ENCODE data around the gene GPHN. TPM values are rescaled to one million over a fixed set of nuclear protein-coding genes. Genes with fewer than 3 reads are reported as not detected.

The GPHN gene
- total and polyA plus RNA-seq, 10 of the 15 experiments (the other 5 are each of a cell fraction or from before 2014, with no cell fraction given): 22.3 to 48.8 (median 33.1) TPM

DNA sequence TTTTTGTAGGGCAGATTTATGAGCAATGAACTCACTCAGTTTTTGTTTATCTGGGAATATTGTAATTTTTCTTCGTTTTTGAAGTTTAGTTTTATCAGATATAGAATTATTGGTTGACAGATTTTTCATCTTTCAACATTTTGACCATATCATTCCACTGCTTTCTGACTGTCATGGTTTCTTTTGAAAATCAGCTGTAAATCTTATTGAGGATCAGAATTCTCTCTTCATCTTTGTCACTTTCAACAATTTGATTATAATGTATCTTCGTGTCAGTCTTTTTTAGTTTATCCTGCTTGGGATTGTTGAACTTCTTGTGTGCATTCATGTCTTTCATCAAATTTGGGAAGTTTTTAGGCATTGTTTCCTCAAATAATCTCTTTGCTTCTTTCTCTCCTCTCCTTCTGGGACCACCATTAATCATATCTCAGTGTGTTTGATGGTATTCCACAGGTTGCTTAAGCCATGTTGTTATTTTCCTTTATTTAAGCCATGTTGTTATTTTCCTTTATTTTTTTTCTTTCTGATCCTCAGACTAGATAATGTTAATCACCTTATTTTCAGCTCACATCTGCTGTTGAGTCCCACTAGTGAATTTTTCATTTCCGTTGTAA is 451.6 kb downstream of the GPHN start:
- Histone ChIP-seq H3K9me3 (replicated peaks; ENCODE audit: control insufficient read depth, insufficient read depth, low read length) (peaks cover 6% of the 10 kb centered on the region), H2AFZ (ENCODE audit: control insufficient read depth, low read depth, low read length) (no peak overlapping the region), H3K27me3 (replicated peaks in 1 of 2; ENCODE audit: control insufficient read depth in 2 of 2, insufficient read depth in 2 of 2, low read length in 1 of 2) (no peaks in the 10 kb centered on the region), H3K36me3 (ENCODE audit: control insufficient read depth in 2 of 2, insufficient read depth in 2 of 2, low read length in 1 of 2) (no peaks in the 10 kb centered on the region; a peak in 1 of 4 replicates), H4K20me1 (ENCODE audit: control insufficient read depth, insufficient read depth) (no peaks in the 10 kb centered on the region), H3K9ac (ENCODE audit: control insufficient read depth, insufficient read depth, low read length) (no peak overlapping the region), H3K4me1 (ENCODE audit: control insufficient read depth, insufficient read depth, low read length) (no peaks in the 10 kb centered on the region), H3K4me2 (ENCODE audit: control insufficient read depth, insufficient read depth) (no peak overlapping the region), H3K4me3 (no peak overlapping the region), H3K79me2 (ENCODE audit: control insufficient read depth, insufficient read depth, low read length) (no peaks in the 10 kb centered on the region), H3K27ac (ENCODE audit: control insufficient read depth, insufficient read depth) (no peak overlapping the region)
- intact Hi-C loops (cut with micrococcal nuclease; ENCODE audit: unreplicated experiment): no loop called here
- WGBS (ENCODE audit: insufficient coverage, insufficient replicate concordance, low lambda C conversion rate, missing lambda C conversion rate): 95% methylated on average over 3 of the region's 3 CpGs
- no TSS peak for BruUV-seq (replicated peaks)
- SMC1A ChIA-PET (ENCODE audit: uncharacterized antibody, unreplicated experiment): interaction anchor here (1.1 kb wide), 1 partner anchor 24 kb away, joined by 3 read pairs; no protein-coding TSS in a partner anchor
- FAIRE-seq: no peak
- TF ChIP-seq, protein P1, sequence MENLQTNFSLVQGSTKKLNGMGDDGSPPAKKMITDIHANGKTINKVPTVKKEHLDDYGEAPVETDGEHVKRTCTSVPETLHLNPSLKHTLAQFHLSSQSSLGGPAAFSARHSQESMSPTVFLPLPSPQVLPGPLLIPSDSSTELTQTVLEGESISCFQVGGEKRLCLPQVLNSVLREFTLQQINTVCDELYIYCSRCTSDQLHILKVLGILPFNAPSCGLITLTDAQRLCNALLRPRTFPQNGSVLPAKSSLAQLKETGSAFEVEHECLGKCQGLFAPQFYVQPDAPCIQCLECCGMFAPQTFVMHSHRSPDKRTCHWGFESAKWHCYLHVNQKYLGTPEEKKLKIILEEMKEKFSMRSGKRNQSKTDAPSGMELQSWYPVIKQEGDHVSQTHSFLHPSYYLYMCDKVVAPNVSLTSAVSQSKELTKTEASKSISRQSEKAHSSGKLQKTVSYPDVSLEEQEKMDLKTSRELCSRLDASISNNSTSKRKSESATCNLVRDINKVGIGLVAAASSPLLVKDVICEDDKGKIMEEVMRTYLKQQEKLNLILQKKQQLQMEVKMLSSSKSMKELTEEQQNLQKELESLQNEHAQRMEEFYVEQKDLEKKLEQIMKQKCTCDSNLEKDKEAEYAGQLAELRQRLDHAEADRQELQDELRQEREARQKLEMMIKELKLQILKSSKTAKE (IDR thresholded peaks at IDR 0.05; ENCODE audit: low read depth, poor library complexity, severe bottlenecking): peak; percentile 23
- TF ChIP-seq MEF2A (IDR thresholded peaks at IDR 0.05; ENCODE audit: insufficient read depth, low read depth, low read length): no peak
- no peak for TF ChIP-seq CEBPB (IDR thresholded peaks at IDR 0.05; ENCODE audit: borderline replicate concordance in 1 of 2, low read depth in 2 of 2, low read length in 2 of 2)
- TF ChIP-seq WRNIP1 (IDR thresholded peaks at IDR 0.05; ENCODE audit: borderline replicate concordance, low read depth, low read length): no peak
- no peak for TF ChIP-seq SPI1 (IDR thresholded peaks at IDR 0.05; ENCODE audit: borderline replicate concordance, insufficient read depth, low read depth, low read length)
- TF ChIP-seq NBN (IDR thresholded peaks at IDR 0.05): no peak
- TF ChIP-seq, protein P2, sequence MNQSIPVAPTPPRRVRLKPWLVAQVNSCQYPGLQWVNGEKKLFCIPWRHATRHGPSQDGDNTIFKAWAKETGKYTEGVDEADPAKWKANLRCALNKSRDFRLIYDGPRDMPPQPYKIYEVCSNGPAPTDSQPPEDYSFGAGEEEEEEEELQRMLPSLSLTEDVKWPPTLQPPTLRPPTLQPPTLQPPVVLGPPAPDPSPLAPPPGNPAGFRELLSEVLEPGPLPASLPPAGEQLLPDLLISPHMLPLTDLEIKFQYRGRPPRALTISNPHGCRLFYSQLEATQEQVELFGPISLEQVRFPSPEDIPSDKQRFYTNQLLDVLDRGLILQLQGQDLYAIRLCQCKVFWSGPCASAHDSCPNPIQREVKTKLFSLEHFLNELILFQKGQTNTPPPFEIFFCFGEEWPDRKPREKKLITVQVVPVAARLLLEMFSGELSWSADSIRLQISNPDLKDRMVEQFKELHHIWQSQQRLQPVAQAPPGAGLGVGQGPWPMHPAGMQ (IDR thresholded peaks at IDR 0.05; ENCODE audit: borderline replicate concordance): no peak
- TF ChIP-seq E4F1 (IDR thresholded peaks at IDR 0.05; ENCODE audit: borderline replicate concordance, partially characterized antibody): no peak
- peak; percentile 86 for TF ChIP-seq CBX5 (IDR thresholded peaks at IDR 0.05; ENCODE audit: low read depth)
- TF ChIP-seq RAD21 (IDR thresholded peaks at IDR 0.05; ENCODE audit: insufficient read depth, low read depth, low read length): no peak
- TF ChIP-seq SIN3A (IDR thresholded peaks at IDR 0.05; ENCODE audit: low read depth, low read length): no peak
- no peak for TF ChIP-seq MYB (IDR thresholded peaks at IDR 0.05; ENCODE audit: borderline replicate concordance, low read depth, low read length)
- TF ChIP-seq HDAC2 (IDR thresholded peaks at IDR 0.05): no peak
- no peak for TF ChIP-seq YBX1 (IDR thresholded peaks at IDR 0.05)
- ATAC-seq: no peak
- CTCF ChIA-PET: interaction anchor here (0.6 to 2.3 kb wide), 3 partner anchors 12 to 400 kb away, joined by 3 to 5 read pairs (median 3); partner anchors contain the start of genes ATP6V1D and EIF2S1
- in situ Hi-C loops (cut with MboI): no loop called here
- RAD21 ChIA-PET (ENCODE audit: unreplicated experiment): interaction anchor here (1.1 kb wide), 1 partner anchor 10 kb away, joined by 3 read pairs; no protein-coding TSS in a partner anchor
- DNase-seq (ENCODE audit: low read depth, low spot score): no peak
- POLR2A ChIA-PET: no interaction called here
